ENCODE results near the gene RGS3. TPM values are rescaled to one million over a fixed set of nuclear protein-coding genes. Genes with fewer than 3 reads are reported as not detected.

RGS3 gene
- total and polyA plus RNA-seq, 10 of the 15 experiments (the other 5 are each of a cell fraction or from before 2014, with no cell fraction given), result 2.9 to 138 (median 28.8) TPM

GRCh38 chr9:113416149-113416721 is 47.3 kb upstream of the RGS3 start (continued):
- TF ChIP-seq, protein P1, sequence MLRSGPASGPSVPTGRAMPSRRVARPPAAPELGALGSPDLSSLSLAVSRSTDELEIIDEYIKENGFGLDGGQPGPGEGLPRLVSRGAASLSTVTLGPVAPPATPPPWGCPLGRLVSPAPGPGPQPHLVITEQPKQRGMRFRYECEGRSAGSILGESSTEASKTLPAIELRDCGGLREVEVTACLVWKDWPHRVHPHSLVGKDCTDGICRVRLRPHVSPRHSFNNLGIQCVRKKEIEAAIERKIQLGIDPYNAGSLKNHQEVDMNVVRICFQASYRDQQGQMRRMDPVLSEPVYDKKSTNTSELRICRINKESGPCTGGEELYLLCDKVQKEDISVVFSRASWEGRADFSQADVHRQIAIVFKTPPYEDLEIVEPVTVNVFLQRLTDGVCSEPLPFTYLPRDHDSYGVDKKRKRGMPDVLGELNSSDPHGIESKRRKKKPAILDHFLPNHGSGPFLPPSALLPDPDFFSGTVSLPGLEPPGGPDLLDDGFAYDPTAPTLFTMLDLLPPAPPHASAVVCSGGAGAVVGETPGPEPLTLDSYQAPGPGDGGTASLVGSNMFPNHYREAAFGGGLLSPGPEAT (IDR thresholded peaks at IDR 0.05; ENCODE audit: low read depth), result peak; percentile 47; the same call in 1 of the 2 replicates
- TF ChIP-seq POLR2A (IDR thresholded peaks at IDR 0.05; ENCODE audit: low read depth, low read length) (peak; percentile 66), POU2F2 (IDR thresholded peaks at IDR 0.05; ENCODE audit: borderline replicate concordance, low read depth, low read length) (0 out of 3 replicates have a peak, but pooled peaks have one; percentile 29), REST (IDR thresholded peaks at IDR 0.05; ENCODE audit: low read depth, low read length) (no peak), NFXL1 (IDR thresholded peaks at IDR 0.05; ENCODE audit: borderline replicate concordance) (no peak), NBN (IDR thresholded peaks at IDR 0.05) (peak; percentile 69; the same call in 1 of the 2 replicates), CBX3 (IDR thresholded peaks at IDR 0.05; ENCODE audit: borderline replicate concordance, low read depth) (no peak), ZNF384 (IDR thresholded peaks at IDR 0.05; ENCODE audit: borderline replicate concordance, low read depth, low read length) (peak; percentile 44; the same call in 1 of the 2 replicates), SUZ12 (IDR thresholded peaks at IDR 0.05; ENCODE audit: unreplicated experiment) (no peak), CBFB (IDR thresholded peaks at IDR 0.05; ENCODE audit: low read depth) (no peak), TAF1 (IDR thresholded peaks at IDR 0.05; ENCODE audit: borderline replicate concordance, low read depth, low read length) (peak; percentile 39; the same call in 1 of the 2 replicates), IRF4 (IDR thresholded peaks at IDR 0.05; ENCODE audit: low read depth, low read length) (peak; percentile 72), RUNX3 (IDR thresholded peaks at IDR 0.05; ENCODE audit: low read length) (peak; percentile 26; the same call in 1 of the 2 replicates), JUNB (IDR thresholded peaks at IDR 0.05) (no peak)
- TF ChIP-seq, protein P2, sequence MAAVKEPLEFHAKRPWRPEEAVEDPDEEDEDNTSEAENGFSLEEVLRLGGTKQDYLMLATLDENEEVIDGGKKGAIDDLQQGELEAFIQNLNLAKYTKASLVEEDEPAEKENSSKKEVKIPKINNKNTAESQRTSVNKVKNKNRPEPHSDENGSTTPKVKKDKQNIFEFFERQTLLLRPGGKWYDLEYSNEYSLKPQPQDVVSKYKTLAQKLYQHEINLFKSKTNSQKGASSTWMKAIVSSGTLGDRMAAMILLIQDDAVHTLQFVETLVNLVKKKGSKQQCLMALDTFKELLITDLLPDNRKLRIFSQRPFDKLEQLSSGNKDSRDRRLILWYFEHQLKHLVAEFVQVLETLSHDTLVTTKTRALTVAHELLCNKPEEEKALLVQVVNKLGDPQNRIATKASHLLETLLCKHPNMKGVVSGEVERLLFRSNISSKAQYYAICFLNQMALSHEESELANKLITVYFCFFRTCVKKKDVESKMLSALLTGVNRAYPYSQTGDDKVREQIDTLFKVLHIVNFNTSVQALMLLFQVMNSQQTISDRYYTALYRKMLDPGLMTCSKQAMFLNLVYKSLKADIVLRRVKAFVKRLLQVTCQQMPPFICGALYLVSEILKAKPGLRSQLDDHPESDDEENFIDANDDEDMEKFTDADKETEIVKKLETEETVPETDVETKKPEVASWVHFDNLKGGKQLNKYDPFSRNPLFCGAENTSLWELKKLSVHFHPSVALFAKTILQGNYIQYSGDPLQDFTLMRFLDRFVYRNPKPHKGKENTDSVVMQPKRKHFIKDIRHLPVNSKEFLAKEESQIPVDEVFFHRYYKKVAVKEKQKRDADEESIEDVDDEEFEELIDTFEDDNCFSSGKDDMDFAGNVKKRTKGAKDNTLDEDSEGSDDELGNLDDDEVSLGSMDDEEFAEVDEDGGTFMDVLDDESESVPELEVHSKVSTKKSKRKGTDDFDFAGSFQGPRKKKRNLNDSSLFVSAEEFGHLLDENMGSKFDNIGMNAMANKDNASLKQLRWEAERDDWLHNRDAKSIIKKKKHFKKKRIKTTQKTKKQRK (IDR thresholded peaks at IDR 0.05; ENCODE audit: low read depth, low read length), result no peak
- TF ChIP-seq, protein P3, sequence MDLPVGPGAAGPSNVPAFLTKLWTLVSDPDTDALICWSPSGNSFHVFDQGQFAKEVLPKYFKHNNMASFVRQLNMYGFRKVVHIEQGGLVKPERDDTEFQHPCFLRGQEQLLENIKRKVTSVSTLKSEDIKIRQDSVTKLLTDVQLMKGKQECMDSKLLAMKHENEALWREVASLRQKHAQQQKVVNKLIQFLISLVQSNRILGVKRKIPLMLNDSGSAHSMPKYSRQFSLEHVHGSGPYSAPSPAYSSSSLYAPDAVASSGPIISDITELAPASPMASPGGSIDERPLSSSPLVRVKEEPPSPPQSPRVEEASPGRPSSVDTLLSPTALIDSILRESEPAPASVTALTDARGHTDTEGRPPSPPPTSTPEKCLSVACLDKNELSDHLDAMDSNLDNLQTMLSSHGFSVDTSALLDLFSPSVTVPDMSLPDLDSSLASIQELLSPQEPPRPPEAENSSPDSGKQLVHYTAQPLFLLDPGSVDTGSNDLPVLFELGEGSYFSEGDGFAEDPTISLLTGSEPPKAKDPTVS (IDR thresholded peaks at IDR 0.05; ENCODE audit: low read depth, low read length), result no peak

Measured in GM12878 (cell line).